ENCODE measurements around the gene NFASC. TPM values are rescaled to one million over a fixed set of nuclear protein-coding genes. Genes with fewer than 3 reads are reported as not detected.

NFASC gene
- total RNA-seq, 1 experiment from 2014 or later: 20.1 TPM

- no peak for DNase-seq (ENCODE audit: low spot score)
- Mint-ChIP-seq H3K9me3 (no peaks in the 10 kb centered on the region), H3K36me3 (no peaks in the 10 kb centered on the region), H3K27me3 (ENCODE audit: low read depth) (no peaks in the 10 kb centered on the region), H3K27ac (no peak overlapping the region), H3K4me3 (no peak overlapping the region), H3K4me1 (no peaks in the 10 kb centered on the region)
- POLR2A ChIA-PET: no interaction called here
- CTCF ChIA-PET: interaction anchor here (1.1 to 1.3 kb wide), 2 partner anchors 88 to 106 kb away, joined by 4 to 5 read pairs; no protein-coding TSS in a partner anchor
- no peak for ATAC-seq
- TF ChIP-seq PRDM15 (CRISPR knock-in tag; IDR thresholded peaks at IDR 0.05): no peak
- TF ChIP-seq ZNF317 (CRISPR knock-in tag; IDR thresholded peaks at IDR 0.05; ENCODE audit: borderline replicate concordance, low read depth): no peak
- TF ChIP-seq SMAD4 (CRISPR knock-in tag; IDR thresholded peaks at IDR 0.05): no peak
- TF ChIP-seq ZNF425 (CRISPR knock-in tag; conservative IDR thresholded peaks at IDR 0.05): no peak
- no peak for TF ChIP-seq FOXJ3 (CRISPR knock-in tag; IDR thresholded peaks at IDR 0.05; ENCODE audit: borderline replicate concordance)
- no peak for TF ChIP-seq IRF2 (CRISPR knock-in tag; IDR thresholded peaks at IDR 0.05; ENCODE audit: borderline replicate concordance, low read depth)
- TF ChIP-seq ZBTB21 (CRISPR knock-in tag; IDR thresholded peaks at IDR 0.05; ENCODE audit: borderline replicate concordance): no peak
- no peak for TF ChIP-seq AR (CRISPR knock-in tag; IDR thresholded peaks at IDR 0.05)
- TF ChIP-seq ZNF512 (CRISPR knock-in tag; IDR thresholded peaks at IDR 0.05; ENCODE audit: borderline replicate concordance): no peak
- no peak for TF ChIP-seq ZNF232 (CRISPR knock-in tag; IDR thresholded peaks at IDR 0.05)
- no peak for TF ChIP-seq STAT6 (CRISPR knock-in tag; conservative IDR thresholded peaks at IDR 0.05; ENCODE audit: low read depth)
- no peak for TF ChIP-seq ATF1 (CRISPR knock-in tag; IDR thresholded peaks at IDR 0.05)
- no peak for TF ChIP-seq SMAD3 (CRISPR knock-in tag; IDR thresholded peaks at IDR 0.05; ENCODE audit: borderline replicate concordance)
Observed at GRCh38 chr1:204852854-204853253, 17.8 kb upstream of the NFASC start.

Measured in WTC11 (cell line).